ENCODE data around the gene STON1.
"Not testable (repeated sequence)": the region's sequence is repeated elsewhere in the genome, so short reads cannot be mapped to it uniquely, and the experiment has no call there.

The STON1 gene

DNA sequence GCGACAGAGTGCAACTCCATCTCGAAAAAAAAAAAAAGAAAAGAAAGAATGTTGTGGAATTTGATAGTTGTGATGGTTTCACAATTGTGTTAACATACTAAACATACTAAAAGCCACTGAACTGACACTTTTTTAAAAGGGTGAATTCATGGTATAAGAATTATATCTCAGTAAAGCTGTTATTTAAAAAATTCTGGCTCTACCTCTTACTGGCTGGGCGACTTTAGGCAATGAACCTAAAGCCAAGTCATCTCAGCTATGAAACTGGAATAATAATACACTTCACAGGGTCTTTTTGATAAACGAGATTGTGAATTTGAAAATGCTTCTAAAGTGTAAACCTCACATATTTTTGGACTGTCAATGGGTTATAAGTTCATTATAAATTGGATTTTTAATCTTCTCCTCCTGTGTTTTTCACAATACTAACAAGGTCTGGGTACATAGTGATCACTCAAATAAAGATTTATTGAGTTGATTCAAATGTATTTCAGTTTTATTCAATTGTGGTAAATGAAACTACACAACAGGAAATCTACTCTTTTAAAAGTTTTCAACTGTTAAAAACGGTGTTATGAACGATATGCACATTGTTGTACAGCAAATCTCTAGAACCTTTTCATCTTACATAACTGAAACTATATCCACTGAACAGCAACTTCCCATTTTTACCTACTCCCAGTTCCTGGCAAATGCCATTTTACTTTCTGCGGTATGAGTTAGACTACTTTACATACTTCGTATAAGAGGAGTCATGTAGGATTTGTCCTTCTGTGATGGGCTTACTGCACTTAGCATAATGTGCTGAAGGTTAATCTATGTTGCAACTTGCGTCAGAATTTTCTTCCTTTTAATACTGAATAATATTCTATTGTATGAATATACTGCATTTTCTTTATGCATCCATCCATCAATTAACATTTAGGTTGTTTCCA is 44.7 kb downstream of the STON1 start:
- DNase-seq: peak; percentile 11 to 48 (median 32)

DNA sequence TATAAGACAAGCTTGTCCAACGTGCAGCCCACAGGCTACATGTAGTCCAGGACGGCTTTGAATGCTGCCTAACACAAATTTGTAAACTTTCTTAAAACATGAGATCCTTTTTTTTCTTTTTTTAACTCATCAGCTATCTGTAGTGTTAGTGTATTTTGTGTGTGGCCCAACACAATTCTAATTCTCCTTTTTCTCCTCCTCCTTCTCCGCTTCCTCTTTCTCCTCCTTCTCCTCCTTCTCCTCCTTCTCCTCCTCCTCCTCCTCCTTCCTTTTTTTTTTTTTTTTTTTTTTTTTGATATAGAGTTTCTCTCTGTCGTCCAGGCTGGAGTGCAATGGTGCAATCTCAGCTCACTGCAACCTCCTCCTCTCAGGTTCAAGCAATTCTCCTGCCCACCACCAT is 48.4 kb downstream of the STON1 start:
- DNase-seq: peak in 3 of 4 experiments; percentile 12 to 28 (median 19)

DNA sequence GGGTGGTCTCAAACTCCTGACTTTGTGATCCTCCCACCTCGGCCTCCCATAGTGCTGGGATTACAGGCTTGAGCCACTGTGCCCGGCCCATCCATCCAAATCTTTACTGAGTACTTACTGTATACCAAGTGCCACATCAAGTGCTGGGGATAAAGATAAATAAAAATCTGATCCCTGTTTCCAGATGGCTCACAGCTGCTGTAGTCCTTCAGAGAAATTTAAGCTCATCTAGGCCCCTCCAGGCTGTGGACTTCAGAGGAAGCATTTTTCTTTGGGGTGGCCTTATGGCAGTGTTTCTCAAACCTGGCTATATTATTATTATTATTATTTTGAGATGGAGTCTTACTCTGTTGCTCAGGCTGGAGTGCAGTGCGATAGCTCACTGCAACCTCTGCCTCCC is 54.0 kb downstream of the STON1 start:
- DNase-seq: no peak

DNA sequence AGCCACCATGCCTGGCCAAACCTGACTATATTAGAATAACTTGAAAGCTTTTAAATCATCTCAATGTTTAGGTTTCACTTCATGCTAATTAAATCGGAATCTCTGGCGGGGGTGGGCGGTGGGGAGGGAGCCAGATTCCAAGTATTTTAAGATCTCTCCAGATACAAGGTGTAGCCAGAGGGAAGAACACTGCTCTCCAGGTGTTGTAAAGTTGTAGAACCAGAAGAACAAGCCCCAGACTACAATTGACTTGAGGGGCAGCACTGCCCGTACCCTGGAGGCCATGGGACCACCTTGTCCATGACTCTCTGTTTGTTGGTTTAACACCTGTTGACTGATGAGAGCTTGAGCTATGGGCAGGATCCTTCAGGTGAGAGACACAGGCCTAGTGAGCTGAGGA is 54.6 kb downstream of the STON1 start:
- DNase-seq: no peak

DNA sequence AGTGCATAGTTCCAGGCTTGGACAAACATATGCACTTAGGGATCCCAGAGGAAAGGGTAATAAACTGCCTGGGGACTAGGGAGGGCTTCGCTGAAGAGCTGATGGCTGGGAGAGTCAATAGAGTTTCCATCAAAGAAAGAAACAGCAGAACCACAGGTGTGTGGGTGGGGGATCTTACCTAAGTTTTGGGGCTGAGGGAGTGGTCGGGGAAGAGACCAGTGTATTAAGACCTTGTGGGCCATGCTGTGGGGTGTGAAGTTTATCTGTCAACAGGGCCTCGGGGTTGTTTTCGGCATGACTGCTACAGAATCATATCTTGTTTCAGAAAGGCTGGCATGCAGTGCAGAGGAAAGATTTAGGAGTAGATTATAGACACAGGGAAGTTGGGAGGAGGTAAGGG is 56.5 kb downstream of the STON1 start:
- DNase-seq: no peak

DNA sequence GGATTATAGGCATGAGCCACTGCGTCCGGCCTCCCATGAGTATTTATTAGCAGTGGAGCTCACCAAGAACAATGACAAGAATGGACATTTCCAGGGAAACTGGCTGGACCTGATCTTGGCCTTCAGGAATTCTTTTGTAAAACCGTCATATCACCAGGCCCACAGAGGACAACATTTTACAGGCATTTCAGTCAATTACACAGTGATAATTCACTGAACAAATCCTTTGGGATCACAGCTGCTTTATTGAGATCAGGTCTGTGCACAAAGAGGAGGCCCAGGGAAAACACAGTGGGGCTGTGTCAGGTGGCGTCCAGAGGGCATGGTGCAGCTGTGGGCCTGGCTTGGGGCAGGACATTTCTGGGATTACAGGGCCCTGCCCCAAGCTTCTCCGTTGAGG is 57.6 kb downstream of the STON1 start:
- DNase-seq: no peak

DNA sequence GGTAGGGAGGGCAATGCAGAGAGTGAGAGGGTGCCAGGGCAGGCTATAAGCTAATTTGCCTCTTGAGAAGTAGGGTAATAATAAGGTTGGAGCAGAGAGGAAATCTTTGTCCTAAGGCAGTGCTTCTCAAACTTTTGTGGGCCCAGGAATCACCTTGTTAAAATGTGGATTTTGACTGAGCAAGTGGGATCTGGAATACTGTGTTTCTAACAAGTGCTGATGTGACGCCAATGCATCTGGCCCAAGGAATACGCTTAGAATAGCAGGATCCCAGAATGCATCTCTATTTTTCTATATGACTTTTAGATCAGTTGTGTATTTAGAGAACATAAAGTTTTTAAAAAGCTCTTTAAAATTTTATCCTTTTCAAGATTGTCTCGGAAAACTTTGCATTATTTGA is 58.0 kb downstream of the STON1 start:
- DNase-seq: no peak

DNA sequence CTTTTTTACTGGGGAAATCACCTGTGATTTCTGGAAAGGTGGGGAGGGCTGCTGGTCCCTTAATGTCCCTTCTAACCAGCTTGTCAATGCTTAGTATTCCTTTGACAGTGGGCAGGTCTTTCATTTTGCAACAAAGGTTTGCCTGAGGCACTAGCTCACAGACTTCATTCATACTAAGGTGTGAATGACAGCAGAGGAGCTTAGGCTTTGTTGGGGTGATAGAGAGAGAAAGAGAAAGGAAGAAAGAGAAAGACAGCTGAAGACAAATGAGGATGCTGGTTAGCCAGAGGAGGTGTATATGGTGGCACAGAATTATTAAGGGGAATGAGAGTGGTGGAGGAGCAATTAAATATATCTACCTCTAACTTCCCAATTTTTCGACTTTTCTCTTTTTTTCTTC is 58.8 kb downstream of the STON1 start:
- no peak for DNase-seq

GRCh38 chr2:48589170-48589767 is 59.3 kb downstream of the STON1 start:
- DNase-seq: peak; percentile 44 to 70 (median 54)

- no peak for DNase-seq
These were observed 60.1 kb downstream of the STON1 start for GRCh38 chr2:48590017-48590416.

DNA sequence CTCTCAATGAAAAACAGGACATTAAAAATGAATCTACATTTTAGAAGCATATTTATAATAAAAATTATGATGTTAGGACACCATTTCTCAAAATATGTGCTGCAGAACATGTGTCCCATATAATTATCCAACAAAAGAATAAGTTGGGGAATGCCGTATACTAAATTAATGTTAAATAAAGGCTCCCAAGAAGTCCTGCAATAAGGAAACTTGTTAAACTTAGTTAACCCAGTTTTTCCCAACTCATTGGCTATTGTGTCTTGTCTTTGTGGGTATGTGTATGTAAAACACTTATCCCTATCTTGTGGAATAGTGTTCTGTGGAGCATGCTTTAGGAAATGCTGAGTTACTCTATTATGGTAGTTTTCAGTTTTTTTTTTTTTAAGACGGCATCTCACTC is 62.1 kb downstream of the STON1 start:
- DNase-seq: no peak

DNA sequence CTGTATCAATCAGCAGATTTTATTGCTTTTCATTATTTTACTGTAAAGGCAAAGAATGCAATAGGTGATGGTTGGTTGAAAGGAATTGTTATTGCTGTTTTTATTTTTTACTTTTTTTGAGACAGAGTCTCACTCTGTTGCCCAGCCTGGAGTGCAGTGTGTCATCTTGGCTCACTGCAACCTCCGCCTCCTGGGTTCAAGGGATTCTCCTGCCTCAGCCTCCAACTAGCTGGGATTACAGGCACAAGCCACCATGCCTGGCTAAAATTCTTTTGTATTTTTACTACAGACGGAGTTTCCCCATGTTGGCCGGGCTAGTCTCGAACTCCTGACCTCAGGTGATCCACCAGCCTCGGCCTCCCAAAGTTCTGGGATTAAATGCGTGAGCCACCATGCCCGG is 66.8 kb downstream of the STON1 start:
- DNase-seq: not testable (repeated sequence)

GRCh38 chr2:48597492-48597891 is 67.5 kb downstream of the STON1 start:
- no peak for DNase-seq

GRCh38 chr2:48600204-48600813 is 70.4 kb downstream of the STON1 start:
- peak; percentile 57 to 64 (median 62) for DNase-seq

DNA sequence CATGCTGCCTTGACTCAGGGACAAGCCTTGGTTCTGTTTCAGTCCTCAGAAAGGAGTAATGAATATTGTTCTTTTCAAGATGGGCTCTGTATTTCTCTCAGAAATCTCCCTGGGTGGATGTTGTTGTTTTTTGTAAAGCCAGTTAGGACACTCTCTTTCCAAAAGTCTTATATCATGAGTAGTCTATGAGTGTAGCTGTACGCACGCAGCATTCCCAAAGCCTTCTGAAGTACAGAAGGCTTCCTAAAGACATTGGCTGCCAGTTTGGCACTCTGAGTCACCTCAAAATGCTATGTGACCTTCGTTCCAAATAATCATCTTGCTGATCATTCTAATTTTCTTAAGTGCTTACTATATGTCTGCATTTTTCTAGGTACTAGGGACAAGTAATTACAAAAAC is 71.0 kb downstream of the STON1 start:
- no peak for DNase-seq

GRCh38 chr2:48601349-48601748 is 71.4 kb downstream of the STON1 start:
- peak; percentile 20 to 52 (median 22) for DNase-seq

DNA sequence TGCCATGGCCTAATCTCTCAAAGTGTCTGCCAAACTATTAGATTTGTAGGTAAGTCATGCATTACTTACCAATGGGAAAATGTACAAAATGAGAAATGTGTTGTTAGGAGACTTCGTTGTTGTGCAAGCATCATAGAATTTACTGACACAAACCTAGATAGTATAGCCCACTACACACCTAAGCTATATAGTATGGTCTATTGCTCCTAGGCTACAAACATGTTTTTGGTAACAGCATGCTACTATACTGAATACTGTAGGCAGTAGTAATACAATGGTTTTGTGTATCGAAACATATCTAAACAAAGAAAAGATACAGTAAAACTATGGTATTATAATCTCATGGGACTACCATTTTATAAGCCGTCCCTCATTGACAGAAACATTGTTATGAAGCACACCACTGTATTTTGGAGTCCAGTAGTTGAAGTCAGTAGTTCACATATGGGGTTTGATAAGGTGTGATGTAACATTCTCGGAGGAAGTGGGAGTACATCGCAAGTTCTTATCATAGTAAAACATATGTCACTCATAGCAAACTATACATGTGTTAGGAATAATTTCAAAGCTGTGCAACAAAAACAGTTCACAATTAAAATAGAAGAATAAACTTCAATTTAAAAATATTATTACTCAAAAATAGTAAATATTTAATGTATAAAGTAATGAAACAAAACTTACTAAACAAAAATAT is 75.7 kb downstream of the STON1 start:
- DNase-seq: no peak

DNA sequence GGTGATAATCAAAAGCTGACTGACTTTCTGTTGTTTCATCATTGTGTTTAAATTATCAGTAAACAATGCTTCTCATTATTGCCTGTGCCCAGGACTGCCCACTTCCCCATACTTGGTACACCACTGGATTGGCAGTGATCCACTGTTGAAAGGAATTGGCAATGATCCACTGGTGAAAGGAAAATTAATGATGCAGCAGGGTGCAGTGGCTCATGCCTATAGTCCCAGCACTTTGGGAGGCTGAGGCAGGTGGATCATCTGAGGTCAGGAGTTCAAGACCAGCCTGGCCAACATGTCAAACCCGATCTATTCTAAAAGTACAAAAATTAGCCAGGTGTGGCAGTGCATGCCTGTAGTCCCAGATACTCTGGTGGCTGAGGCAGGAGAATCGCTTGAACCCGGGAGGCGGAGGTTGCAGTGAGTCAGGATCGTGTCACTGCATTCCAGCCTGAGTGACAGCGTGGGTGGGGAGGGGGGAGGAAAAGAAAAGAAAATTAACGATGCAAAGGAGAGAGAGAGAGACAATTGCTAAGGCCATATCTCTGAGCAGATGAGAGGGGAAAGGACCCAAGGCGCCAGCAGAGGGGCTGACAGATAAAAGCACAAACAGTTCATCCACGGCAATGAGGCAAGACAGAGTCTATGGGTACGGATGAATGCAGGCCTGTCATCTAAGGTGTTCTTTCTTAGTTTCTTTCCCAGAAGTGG is 77.5 kb downstream of the STON1 start:
- no peak for DNase-seq

- DNase-seq: no peak
These were observed 83.3 kb downstream of the STON1 start for GRCh38 chr2:48613211-48613610.

- DNase-seq: not testable (repeated sequence)
These were observed 84.6 kb downstream of the STON1 start for GRCh38 chr2:48614581-48614980.

DNA sequence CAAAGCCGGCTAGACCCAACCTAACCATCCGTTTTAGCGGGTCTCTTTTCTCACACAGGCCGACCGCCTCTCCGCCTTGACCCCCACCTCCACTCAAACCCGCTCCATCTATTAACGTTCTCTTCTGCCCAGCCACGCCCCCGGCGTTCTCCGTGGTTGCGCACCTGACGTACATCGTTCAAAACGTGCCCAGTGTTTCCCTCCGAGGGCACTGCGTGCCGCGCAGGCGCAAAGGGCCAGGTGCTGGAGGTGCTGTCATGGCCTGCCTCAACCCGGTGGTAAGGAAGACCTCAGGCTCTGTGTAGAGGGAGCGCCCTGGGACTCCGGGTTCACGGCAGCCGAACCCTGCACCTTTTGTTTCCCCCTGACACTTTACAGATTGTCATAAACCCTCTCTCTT is 87.7 kb downstream of the STON1 start, which contains the start of gene GTF2A1L:
Gene GTF2A1L, plus strand, starts transcription at position 239 of the 400 bp plus-strand sequence. Its CDS starts 19 bp downstream, at position 258.
- no peak for DNase-seq

GRCh38 chr2:48619526-48619925 is 89.6 kb downstream of the STON1 start:
- DNase-seq: no peak

Measured in suppressor macrophage (primary cell).